Astrocyte of the cerebellum (primary cell): ENCODE measurements around the gene GRID1.

Source experiments
- DNase-seq: peaks from one replicate; pipeline ENCODE4 v3.0.0-alpha.2; 2011; ENCODE audit warnings: low read depth
- H3K4me3 ChIP-seq: 2 replicates; pipeline ENCODE4 v1.5.1; 2011; ENCODE audit warnings: mild to moderate bottlenecking, low read depth, low read length, moderate library complexity
- in situ Hi-C: cut with HindIII; loops from 2 replicates; pipeline ENCODE4 v1.10.0; 2017; ENCODE audit warnings: low sequenced_read_pairs
- TF ChIP-seq, protein P1 (sequence below): IDR thresholded peaks from 2 replicates; pipeline ENCODE4 v1.5.1; 2012; ENCODE audit warnings: low read length, low read depth, moderate library complexity, mild to moderate bottlenecking; ENCODE audit errors: missing control alignments

The GRID1 gene

DNA sequence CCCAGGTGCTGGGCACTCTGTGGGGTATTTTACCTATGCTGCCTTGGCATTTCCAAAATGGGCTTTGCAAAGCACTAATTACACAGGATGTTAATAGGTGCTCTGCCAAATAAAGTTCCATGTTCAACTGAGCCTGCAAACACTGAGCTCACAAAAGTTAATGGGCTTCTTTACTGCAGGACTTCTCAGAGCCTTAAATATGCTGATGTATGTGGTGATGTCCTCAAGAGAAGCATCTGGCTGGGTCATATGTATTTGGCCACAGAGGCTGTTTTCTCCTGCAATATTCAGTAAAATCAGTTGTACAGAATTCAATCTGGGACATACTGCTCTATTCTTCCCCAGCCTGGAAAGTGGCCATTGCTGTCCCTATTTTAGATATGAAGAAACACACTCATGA, 31.3 kb downstream of the GRID1 start:
- no peak overlapping the region for H3K4me3 ChIP-seq
- TF ChIP-seq, protein P1, sequence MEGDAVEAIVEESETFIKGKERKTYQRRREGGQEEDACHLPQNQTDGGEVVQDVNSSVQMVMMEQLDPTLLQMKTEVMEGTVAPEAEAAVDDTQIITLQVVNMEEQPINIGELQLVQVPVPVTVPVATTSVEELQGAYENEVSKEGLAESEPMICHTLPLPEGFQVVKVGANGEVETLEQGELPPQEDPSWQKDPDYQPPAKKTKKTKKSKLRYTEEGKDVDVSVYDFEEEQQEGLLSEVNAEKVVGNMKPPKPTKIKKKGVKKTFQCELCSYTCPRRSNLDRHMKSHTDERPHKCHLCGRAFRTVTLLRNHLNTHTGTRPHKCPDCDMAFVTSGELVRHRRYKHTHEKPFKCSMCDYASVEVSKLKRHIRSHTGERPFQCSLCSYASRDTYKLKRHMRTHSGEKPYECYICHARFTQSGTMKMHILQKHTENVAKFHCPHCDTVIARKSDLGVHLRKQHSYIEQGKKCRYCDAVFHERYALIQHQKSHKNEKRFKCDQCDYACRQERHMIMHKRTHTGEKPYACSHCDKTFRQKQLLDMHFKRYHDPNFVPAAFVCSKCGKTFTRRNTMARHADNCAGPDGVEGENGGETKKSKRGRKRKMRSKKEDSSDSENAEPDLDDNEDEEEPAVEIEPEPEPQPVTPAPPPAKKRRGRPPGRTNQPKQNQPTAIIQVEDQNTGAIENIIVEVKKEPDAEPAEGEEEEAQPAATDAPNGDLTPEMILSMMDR, result no peak
- DNase-seq, result no peak
- in situ Hi-C loops, result no loop called here

DNA sequence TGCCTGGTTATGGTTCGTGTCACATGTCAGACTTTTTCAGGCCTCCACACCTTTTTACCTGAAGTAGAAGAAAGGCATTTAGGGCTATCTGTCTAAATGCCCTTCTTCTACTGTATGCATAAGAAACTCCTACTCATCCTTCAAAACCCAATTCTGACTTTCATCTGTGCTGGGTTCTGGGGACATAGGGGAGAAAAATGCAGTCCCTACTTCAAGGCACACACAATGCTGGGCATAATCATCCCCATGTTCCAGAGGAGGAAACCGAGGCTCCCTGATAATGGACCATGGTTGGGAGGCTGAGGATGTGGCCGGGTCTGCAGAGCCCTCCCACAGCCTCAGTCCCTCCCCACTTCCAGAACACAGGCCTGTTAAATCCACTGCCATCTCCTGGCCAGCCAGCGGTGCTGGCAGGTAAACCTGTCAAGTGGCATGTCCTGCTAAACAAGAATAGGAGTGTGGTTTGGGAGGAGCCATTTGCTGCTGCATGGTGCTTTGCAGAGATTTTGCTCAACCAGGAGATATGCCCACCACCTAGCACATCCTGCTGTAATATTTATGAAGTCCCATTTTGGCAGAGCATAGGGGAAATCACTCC, 32.0 kb downstream of the GRID1 start:
- no peak overlapping the region for H3K4me3 ChIP-seq
- no peak for DNase-seq
- in situ Hi-C loops, result no loop called here
- TF ChIP-seq, protein P1, result no peak

DNA sequence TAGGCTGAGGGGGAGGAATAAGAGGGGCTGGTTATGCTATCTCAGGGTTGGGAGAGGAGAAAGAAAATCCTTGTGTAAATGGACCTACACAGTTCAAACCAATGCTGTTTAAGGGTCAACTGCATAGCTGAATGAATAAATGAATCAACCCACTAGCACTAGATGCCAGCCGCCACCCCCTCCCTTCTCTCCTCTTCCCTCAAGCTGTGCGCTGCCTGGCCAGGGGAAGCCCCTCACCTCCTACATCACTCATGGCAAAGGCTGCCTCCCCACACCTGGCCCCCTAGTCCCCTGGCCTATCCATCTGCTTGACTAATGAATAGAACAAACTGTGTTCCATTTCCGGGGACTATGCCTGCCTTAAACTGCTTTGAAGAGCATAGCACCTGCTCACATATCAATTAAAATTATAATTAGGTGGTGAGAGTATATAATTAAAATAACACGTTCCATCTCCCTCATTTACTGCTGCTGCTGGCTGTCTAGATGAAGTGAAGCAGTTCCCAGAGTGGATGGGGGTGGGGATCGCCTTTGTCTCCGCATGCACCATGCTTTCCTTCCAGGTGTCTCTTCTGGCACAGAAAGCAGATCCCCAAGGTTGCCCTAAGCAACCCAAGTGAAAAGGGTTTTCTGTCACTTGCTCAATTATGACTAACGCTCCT, 32.6 kb downstream of the GRID1 start:
- TF ChIP-seq, protein P1, result no peak
- in situ Hi-C loops, result no loop called here
- no peak for DNase-seq
- no peak overlapping the region for H3K4me3 ChIP-seq

DNA sequence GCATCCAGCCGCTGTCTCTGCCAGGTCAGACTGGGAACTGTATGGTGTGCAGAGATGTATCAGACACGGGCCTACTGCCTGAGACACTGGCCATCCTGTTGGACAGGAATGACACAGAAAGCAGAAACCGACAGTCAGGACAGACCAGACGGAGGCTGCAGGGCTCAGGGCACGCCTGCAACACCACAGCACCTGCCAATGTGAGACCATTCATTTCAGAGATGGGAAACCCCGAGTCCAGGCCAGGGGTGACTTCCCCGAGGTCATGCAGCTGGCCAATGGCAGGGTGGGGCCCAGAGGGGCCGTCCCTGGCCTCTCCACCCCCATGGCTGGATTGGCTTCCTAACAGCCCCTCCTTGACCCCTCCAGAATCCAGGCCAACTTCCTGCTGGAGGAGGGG, 34.7 kb downstream of the GRID1 start:
- TF ChIP-seq, protein P1, result no peak
- in situ Hi-C loops, result no loop called here
- H3K4me3 ChIP-seq, result no peak overlapping the region
- no peak for DNase-seq

DNA sequence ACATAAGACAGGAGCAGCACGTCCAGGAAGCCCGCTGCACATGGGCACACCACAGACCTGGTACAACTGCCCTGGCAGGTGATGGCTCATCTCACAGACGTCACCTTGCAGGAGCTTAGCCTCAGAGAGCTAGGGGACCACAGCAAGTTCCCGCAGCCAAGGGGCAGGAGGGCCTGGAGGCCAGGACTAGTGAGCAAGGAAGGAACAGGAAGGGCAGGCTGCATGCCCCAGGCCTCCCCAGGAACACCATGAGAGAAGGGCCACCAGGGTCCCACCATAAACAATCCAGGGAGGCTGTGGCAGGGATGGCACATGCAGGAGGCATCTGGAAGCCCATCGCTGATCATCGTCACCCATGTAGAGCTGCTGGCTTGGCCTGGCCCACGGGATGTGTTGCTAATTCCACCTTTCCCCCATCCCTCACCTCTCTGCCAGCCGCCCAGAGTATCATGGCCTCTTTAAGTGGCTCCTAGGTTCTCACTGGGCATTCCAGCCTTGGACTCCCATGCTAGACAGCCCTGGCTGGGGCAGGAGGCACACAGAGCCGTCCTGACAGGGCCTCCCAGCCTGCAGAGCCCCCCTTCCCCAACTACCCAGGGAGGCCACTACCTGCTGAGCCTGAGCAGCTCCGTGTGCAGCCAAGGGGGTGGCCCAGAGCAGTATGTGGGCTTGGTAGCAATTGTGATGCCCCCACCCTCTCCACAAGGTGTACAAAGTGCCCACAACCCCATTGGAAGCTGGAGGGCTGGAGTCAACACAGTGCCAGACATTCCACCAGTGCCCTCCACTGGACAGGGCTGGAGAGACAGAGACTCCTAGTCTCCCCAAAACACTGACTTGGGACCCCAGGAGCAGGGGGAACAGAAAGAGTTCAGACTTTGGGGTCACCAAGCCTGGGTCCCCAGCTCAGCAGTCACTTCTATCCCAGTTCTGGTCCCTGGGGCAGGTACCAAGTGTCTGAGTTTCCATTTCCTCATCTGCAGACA, 35.5 kb downstream of the GRID1 start:
- no peak overlapping the region for H3K4me3 ChIP-seq
- in situ Hi-C loops, result no loop called here
- DNase-seq, result no peak
- TF ChIP-seq, protein P1, result no peak

DNA sequence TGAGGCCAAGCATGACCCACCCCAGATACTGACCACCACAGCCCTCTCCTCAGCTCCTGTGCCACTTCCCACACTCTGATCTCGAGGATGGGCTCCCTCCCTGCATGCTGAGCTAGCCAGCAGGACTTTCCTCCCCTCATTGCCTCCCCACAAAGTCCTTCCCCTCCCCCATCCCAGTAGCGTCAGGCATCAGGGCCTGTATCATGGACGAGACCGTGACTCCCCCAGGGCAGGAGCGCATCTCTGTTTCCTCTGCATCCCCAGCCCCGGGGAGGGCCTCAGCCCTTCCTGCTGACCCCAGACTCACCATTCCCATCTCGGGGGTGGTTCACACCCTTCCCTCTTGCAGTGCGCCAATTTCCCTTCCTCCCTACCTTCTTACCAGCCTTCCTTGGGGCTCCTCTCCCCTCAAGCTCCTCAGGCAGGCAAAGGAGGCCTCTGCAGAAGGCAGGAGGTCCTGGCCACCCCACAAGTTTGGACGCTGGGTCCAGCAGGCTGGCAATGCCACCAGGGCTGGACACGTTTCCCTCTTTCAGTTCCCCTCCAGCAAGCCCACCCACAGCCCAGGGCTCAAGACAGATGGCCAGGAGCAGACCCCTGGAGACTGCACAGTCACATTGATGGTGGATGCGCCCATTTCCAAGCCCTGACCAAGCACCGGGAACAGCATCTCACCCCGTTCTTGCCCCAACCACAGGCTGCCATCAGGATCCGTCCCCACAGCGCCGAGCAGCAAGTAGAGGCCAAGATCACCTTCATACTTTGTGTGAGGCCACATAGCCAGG, 36.5 kb downstream of the GRID1 start:
- no peak for DNase-seq
- in situ Hi-C loops, result no loop called here
- H3K4me3 ChIP-seq, result no peak overlapping the region
- TF ChIP-seq, protein P1, result no peak
